GM23248 (cell line): Measurements from ENCODE around the gene KCNQ1OT1.

ENCODE experiments used
- EZH2 ChIP-seq: fragments of 200-600 bp; sonication (generic); IDR thresholded peaks from 2 replicates; pipeline ENCODE4 v1.6.1; 2018; ENCODE audit warnings: antibody characterized with exemption, mild to moderate bottlenecking; ENCODE audit not compliant: insufficient read depth, poor library complexity, severe bottlenecking
- EZH2phosphoT487 ChIP-seq: fragments of 200-600 bp; sonication (generic); IDR thresholded peaks from 2 replicates; pipeline ENCODE4 v1.6.1; 2018; ENCODE audit warnings: antibody characterized with exemption, moderate library complexity, mild to moderate bottlenecking, low read depth; ENCODE audit not compliant: insufficient read depth

- TF ChIP-seq EZH2 (no peak), EZH2phosphoT487 (no peak)
Observed at GRCh38 chr11:2594267-2594666, 105.5 kb downstream of the KCNQ1OT1 start.
